ENCODE results near the gene AGFG2. TPM values are rescaled to one million over a fixed set of nuclear protein-coding genes. Genes with fewer than 3 reads are reported as not detected.

AGFG2 gene
- total RNA-seq, 1 experiment from 2014 or later = 11.2 TPM

- H3K23me2 ChIP-seq (ENCODE audit: insufficient read length, low read depth, low read length, poor library complexity, severe bottlenecking) = no peaks in the 10 kb centered on the region
- H3K9me3 ChIP-seq (ENCODE audit: control insufficient read depth, low read depth, low read length) = no peaks in the 10 kb centered on the region
- H3K4me1 ChIP-seq (ENCODE audit: insufficient read depth, low read length) = no peaks in the 10 kb centered on the region
- Mint-ChIP-seq H3K36me3 (ENCODE audit: insufficient read depth in 1 of 3, low read depth in 3 of 3) (no peaks in the 10 kb centered on the region), H3K4me1 (peaks cover 2 to 3% of the 10 kb centered on the region in 2 experiments; a peak in 2 of 4 replicates), H3K27ac (no peak overlapping the region; a peak in 1 of 7 replicates), H3K9me3 (no peaks in the 10 kb centered on the region), H3K27me3 (ENCODE audit: low read depth) (peaks cover 1% of the 10 kb centered on the region), H3K4me3 (no peak overlapping the region)
- H3K9ac ChIP-seq (ENCODE audit: extremely low read depth, insufficient read length, low read length) = no peak overlapping the region
- no peak overlapping the region for H2BK120ac ChIP-seq (ENCODE audit: low read depth, low read length, poor library complexity, severe bottlenecking)
- H4K8ac ChIP-seq (replicated peaks; ENCODE audit: insufficient read length, low read depth, low read length) = no peak overlapping the region
- H3K14ac ChIP-seq (ENCODE audit: insufficient read depth, low read length) = no peak overlapping the region
- H4K91ac ChIP-seq (ENCODE audit: insufficient read length, low read depth, low read length) = no peak overlapping the region
- H3K4me2 ChIP-seq (ENCODE audit: insufficient read depth, insufficient read length, low read length) = no peak overlapping the region
- no CpG with 5 or more reads among the region's 15 CpGs for WGBS (ENCODE audit: extremely low coverage, insufficient read length, low lambda C conversion rate)
- no peak overlapping the region for H2AK5ac ChIP-seq (ENCODE audit: insufficient read length, low read length)
- H3T11ph ChIP-seq (ENCODE audit: low read length) = no peak overlapping the region
- no peak overlapping the region for H4K5ac ChIP-seq (ENCODE audit: insufficient read length, low read depth, low read length)
- no peak overlapping the region for H3K56ac ChIP-seq (ENCODE audit: insufficient read length, low read depth, low read length)
- H3K18ac ChIP-seq (ENCODE audit: insufficient read length, low read depth, low read length) = no peak overlapping the region
- no peak overlapping the region for H2BK5ac ChIP-seq (ENCODE audit: insufficient read length, low read length)
- no peak overlapping the region for H2BK20ac ChIP-seq (ENCODE audit: low read depth, low read length, poor library complexity, severe bottlenecking)
- H3K79me1 ChIP-seq (ENCODE audit: insufficient read depth, low read depth, low read length, poor library complexity, severe bottlenecking) = no peaks in the 10 kb centered on the region
- no peak overlapping the region for H2BK15ac ChIP-seq (ENCODE audit: low read depth, low read length)
- no peak for DNase-seq
- no peak overlapping the region for H2BK12ac ChIP-seq (ENCODE audit: insufficient read length, low read depth, low read length)
- no peaks in the 10 kb centered on the region for H3K79me2 ChIP-seq (ENCODE audit: insufficient read depth, low read length)
- no peaks in the 10 kb centered on the region for H4K20me1 ChIP-seq (ENCODE audit: control insufficient read depth, insufficient read depth, insufficient read length)
- no peak overlapping the region for H2AFZ ChIP-seq (ENCODE audit: low read length)
- no peak overlapping the region for H3K27ac ChIP-seq (ENCODE audit: insufficient read length, low read depth, low read length)
- H3K4ac ChIP-seq (ENCODE audit: low read depth, low read length) = no peak overlapping the region
- TF ChIP-seq, protein P1, sequence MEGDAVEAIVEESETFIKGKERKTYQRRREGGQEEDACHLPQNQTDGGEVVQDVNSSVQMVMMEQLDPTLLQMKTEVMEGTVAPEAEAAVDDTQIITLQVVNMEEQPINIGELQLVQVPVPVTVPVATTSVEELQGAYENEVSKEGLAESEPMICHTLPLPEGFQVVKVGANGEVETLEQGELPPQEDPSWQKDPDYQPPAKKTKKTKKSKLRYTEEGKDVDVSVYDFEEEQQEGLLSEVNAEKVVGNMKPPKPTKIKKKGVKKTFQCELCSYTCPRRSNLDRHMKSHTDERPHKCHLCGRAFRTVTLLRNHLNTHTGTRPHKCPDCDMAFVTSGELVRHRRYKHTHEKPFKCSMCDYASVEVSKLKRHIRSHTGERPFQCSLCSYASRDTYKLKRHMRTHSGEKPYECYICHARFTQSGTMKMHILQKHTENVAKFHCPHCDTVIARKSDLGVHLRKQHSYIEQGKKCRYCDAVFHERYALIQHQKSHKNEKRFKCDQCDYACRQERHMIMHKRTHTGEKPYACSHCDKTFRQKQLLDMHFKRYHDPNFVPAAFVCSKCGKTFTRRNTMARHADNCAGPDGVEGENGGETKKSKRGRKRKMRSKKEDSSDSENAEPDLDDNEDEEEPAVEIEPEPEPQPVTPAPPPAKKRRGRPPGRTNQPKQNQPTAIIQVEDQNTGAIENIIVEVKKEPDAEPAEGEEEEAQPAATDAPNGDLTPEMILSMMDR (conservative IDR thresholded peaks at IDR 0.05) = no peak
- H3K23ac ChIP-seq (ENCODE audit: insufficient read length, low read depth, low read length) = no peak overlapping the region
- H3K27me3 ChIP-seq (ENCODE audit: insufficient read depth, low read length) = no peaks in the 10 kb centered on the region
Observed at GRCh38 chr7:100509231-100509630, 29.8 kb upstream of the AGFG2 start.
